AML-193 (cell line): ENCODE results near the gene CEP44.
A peak's percentile ranks its signal among the peaks of the same experiment; 100 is the strongest.
"Not testable (repeated sequence)": the region's sequence is repeated elsewhere in the genome, so short reads cannot be mapped to it uniquely, and the experiment has no call there.

Experiments
- DNase-seq, 2 experiments: peaks; one replicate each; lab custom pipeline; 2025; lab: John Stamatoyannopoulos, UW

The CEP44 gene

DNA sequence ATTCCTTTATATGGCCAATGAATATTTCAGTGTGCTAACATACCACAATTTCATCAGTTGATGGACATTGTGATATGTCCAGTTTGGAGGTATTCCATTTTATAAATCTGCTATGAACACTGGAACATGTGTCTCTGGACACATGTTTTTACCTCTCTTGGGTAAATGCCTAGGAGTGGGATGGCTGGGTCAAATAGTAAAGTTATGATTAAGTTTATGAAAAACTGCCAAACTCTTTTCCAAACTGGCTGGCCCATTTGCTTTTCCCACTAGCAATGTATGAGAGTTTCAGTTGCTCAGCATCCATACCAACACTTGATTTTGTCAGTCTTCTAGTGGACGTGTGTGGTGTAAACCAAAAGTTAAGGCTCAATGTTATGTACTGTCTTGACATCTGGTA lies 40.5 kb downstream of the CEP44 start:
- no peak for DNase-seq

DNA sequence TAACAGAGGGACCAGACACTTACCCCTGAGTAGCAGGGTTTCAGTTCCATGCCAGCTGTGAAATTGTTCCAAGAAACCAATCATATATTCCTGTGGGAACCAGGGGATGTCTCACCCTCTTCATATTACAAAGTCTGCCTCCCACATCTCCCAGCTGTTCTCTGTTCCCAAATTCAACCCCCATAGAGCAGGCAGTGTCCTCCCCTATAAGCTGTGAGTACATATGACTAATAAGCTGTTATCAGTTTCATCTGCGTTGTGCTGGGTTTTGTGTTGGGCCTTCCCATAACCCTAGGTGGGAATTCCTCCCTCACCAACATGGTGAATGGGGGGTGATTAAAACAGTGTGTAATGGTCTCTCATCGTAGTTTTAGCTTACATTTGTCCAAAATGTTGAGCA lies 41.0 kb downstream of the CEP44 start:
- DNase-seq = no peak

DNA sequence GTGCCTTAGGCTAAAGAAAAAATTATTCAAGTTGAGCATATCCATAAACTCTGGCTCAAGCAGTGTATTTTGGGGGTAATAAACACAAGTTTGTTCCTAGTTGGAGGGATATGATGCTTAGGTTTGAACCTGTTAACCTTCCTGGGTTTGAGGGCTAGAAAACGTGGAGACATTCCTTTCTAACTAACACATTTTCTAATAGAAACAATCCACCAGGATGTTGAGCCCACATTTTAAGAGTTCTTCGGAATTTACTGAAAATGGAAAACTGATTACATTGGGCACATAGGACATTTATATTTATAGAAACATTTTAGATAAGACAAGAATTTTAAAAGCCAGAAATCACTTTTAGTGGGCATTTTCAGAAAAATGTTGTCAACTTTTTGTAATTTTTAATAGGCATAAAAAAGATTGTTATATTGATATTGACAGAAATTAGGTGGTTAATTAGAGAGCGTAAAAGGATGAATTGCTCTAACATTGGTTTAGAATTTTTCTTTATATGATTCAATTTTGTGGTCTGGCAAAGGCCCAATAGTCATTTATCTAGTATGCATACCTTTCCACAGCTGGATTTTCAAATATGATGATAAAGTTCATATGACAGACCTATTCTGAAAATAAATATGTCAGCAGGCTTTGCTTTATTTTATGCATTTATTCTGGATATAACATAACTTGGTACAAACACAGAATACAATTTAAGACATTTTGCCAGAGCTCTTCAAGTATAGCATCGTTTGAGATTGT lies 49.2 kb downstream of the CEP44 start:
- DNase-seq = no peak

DNA sequence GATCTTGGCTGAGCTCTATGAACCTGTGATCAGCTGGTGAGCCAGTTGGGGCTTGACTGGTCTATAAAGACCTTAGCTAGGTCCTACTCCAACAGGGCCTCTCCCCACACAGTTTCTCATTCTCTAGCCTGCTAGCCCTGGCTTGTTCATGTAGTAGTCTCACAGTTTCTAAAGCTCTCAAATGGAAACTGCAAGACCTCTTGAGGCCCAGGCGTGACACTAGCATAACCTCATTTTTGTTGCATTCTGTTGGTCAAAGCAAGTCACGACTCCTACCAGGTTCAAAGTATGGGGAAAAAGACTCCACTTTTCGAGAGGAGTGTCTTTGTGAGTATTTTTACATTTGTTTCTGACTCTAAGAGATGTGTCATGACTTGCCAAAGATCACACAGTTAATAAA lies 50.9 kb downstream of the CEP44 start:
- DNase-seq = no peak

DNA sequence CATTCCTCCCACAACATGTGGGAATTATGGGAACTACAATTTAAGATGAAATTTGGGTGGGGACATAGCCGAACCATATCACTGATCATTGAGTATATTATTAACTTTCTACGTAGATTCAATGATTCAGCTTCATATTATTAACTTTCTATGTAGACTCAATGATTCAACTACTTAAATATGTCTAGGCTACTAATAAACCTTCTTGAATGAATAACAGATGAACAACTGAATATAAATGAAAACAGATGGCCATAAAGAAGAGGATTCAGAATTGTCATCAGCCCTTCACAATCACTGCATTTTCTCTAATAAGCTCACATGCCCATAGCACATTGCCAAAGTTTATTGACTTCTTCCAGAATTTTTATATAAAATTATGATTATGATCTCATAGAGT lies 57.0 kb downstream of the CEP44 start:
- no peak for DNase-seq

DNA sequence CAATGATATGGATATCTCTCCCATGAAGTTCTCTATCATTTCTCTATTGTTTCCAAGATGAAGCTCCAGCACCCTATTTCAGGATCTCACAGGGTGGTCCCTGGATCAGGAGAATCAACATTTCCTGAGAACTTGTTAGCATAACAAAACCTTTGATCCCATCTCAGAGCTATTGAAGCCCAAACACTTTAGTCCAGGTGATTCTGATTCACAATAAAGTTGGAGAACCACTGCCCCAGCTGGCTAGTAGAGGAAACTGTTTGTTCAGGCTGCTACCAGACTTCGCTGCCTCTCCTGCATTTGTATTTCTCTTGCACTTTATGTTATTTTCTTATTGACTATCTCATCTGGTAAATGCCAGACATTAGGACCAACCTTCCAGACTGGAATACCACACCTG lies 65.4 kb downstream of the CEP44 start:
- no peak for DNase-seq

DNA sequence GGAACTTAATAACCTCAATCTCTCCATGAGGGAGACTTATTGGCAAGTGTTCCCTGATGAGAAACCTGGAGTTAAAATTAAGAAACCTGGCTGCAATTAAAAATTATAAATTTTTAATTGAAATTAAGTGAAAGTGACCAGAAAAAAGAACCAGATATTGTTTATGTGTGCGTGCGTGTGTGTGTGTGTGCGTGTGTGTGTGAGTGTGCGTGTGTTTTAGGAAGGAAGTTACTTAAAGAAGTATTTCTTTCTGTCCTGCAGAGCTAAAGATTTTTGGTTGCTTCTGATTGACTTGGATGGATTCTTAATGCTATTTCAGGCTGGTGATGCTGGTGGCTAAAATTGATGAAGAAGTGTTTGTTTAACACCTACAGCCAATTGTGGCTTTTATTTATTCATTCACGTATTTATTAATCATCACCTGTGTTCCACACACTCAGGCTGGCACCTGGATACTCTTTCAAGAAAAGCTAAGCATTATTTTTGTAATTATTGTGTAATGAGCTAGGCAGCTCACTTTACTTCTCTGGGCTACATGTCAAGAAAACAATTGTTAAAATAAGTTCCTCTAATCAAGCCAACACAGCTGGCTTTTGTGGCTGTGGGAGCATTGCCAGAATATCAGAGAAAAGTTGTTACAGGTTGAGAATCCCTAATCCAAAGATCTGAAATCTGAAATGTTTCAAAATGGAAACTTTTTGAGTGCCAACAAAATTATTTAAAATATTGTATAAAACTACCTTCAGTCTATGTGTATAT lies 68.5 kb downstream of the CEP44 start:
- no peak for DNase-seq

DNA sequence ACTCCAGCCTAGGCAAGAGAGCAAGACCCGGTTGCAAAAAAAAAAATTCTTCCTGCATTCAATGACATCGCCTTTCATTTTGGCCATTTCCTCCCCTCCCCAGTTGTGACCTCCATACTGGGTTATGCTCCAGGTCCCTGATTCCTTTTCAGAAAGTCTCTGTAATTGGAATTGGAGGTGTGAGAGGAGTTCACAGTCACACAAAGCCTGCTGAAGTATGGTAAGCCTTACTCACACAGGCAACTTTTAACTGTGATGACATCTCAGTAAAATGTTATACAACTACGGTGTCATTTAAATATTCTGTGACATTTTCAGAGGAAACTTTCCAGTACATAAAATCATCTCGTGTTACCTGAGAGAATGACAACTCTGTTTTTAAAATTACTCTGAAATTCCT lies 73.6 kb downstream of the CEP44 start:
- DNase-seq = no peak

DNA sequence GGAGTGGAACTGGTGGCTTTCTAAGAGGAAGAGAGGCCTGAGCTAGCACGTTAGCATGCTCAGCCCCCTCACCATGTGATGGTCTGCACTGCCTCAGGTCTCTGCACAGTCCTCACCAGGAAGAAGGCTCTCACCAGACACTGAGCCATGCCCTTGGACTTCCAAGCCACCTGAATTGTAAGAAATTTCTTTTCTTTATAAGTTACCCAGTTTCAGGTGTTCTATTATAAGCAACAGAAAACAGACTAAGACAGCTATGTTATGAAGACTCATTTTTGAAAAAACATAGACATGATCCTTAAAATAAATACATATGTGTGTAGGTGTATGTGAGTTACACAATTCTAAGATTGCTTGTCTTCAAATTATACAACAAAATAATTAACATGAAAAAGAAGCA lies 74.7 kb downstream of the CEP44 start:
- DNase-seq = no peak

DNA sequence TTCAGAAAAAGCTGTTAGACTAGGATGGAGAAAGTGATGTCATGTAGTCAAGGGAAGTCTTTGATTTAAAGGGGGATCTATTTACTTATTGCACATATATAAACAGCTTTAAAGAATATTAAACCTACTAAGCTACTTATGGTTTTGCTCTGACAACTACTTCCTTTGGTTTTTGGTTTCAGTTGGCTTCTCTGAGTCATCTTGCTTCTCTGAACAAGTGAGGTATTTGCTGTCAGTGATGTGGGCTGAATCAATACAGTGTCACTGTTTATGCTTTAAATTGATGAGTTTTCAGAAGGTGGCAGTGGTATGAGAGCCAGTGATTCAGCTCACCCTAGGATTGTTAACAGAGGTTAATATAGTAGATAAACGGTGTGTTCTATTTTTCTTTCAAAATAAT lies 75.1 kb downstream of the CEP44 start:
- peak in 1 of 2 experiments; percentile 3 for DNase-seq

DNA sequence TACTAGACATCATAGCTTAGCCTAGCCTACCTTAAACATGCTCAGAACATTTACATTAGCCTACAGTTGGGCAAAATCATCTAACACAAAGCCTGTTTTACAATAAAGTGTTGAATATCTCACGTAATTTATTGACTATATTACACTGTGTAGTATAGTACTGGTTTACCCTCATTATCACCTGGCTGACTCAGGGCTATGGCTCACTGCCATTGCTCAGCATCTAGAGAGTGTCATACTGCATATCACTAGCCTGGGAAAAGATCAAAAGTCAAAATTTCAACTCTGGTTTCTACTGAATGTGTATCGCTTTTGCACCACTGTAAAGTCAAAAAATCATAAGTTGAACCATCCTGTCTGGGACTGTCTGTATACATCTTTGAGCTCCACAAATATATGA lies 78.6 kb downstream of the CEP44 start:
- no peak for DNase-seq

DNA sequence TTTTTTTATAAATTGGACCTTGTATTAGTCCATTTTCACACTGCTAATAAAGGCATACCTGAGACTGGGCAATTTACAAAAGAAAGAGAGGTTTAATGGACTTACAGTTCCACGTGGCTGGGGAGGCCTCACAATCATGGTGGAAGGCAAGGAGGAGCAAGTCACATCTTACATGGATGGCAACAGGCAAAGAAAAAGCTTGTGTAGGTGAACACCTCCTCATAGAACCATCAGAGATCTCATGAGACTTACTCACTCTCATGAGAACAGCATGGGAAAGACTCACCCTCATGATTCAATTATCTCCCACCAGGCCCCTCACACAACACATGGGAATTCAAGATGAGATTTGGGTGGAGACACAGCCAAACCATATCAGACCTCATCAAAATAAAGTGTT lies 80.1 kb downstream of the CEP44 start:
- not testable (repeated sequence) for DNase-seq

DNA sequence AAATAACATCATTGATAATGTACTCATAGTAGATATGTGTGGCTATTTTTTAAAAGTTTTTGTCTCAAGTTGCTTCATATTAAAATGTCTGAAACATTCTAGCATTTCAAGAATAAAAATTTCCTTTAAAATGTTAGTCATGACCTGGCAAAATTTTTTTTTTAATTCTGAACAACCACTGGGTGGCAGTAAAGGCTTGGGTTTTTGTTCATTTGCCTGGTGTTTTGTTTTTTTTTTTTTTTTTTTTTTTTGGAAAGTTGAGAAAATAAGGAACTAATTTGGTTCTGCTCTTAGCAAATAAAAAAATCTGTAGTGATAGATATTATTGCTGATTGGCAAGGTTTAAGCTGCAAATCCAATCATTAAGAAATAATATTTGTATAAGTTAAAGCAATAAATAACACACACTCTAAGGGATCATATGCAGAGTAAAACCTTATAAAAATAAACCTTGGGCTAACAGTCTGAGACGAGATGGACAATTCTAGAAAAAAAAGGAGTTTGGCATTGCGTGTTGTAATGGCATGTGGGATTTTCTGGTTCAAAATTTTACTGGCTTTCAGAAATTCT lies 81.4 kb downstream of the CEP44 start:
- DNase-seq = peak; percentile 46 to 49

DNA sequence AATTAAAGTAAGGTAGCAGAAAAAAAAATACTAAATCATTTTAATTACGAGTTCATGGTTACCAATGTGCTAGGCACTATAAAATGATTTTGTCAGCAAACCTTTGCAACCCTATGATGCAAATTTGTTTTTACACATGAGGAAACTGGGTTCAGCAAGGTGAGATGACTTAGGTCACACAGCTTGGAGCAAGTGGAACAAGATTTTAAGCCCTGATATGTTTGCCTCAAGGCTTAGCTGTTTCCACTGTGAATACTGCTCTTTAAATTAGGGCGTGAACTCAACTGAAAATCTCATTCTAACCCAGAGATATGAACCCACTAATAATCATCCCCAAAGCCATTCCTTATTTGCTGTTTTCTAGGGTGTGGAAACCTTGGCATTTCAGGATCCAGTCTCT lies 86.3 kb downstream of the CEP44 start:
- no peak for DNase-seq

DNA sequence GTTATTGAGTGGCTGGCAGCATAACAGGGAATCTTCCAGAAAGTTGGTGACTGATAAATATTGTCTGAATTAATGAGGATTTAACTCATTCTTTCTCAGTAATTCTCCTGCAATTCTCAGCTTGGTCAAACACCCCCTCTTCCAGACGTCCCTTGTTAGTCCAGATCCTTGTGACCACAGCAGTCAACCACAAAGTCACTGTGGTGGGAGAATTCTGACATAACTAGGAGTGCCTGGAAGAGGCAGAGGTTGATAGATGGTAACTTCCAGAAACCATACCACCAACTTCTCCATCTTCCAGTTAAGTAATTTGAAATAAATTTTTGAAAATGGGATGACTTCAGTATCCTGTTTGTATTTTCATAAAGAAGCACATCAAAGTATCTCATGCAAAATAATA lies 90.1 kb downstream of the CEP44 start:
- DNase-seq = no peak

DNA sequence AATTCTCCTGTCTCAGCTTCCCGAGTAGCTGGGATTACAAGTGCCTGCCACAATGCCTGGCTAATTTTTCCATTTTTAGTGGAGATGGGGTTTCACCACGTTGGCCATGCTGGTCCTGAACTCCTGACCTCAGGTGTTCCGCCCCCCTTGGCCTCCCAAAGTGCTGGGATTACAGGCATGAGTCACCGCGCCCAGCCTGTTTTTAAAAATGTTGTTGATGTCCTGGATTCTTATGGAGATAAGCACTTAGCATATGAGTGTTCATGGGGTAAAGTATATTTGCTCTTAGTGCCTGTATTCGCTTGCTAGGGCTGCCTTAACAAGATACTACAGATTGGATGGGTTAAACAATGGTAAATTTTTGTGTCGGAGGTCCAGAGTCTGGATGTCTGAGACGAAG lies 91.7 kb downstream of the CEP44 start:
- DNase-seq = no peak

DNA sequence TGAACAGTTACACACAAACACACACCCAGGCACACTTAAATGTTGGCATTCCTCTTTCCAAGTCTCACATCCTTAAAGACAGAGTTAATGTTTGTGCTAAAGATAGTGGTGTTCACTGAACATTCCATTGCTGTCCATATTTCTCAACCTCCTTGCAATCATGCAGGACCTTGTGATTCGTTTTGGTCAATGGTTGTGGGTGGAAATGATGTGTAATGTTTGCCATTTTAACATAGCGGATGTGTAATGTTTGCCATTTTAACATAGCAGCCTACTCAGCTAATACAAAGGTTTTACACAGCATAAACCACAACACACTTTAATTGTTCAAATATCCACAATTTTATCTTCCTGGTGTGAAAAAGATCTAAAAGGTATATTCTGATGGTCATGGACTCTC lies 93.9 kb downstream of the CEP44 start:
- DNase-seq = no peak

DNA sequence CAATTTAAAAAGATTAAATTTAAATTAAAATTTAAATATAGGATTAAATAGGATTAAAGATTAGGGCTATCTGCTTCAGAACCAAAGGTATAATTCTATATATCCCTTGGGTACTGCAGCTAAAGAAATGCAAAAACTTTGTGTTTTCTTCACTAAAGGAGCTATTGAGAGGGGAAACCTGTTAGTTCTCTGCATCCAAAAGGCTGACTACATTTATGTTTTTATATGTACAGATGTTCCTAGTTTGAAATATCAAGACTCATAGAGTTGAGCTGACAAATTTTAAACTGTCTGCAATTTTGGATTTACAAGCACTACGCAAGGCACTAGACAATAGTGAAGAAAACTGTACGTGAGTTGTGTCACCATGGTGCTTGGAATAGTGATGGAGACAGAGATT lies 95.2 kb downstream of the CEP44 start:
- no peak for DNase-seq

DNA sequence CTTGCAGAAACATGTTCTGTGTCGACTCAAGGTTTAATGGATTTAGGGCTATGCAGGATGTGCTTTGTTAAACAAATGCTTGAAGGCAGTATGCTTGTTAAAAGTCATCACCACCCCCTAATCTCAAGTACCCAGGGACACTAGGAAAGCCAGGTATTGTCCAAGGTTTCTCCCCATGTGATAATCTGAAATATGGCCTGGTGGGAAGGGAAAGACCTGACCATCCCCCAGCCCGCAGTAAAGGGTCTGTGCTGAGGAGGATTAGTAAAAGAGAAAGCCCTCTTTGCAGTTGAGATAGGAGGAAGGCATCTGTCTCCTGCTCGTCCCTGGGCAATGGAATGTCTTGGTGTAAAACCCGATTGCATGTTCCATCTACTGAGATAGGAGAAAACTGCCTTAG lies 96.5 kb downstream of the CEP44 start:
- DNase-seq = not testable (repeated sequence)

DNA sequence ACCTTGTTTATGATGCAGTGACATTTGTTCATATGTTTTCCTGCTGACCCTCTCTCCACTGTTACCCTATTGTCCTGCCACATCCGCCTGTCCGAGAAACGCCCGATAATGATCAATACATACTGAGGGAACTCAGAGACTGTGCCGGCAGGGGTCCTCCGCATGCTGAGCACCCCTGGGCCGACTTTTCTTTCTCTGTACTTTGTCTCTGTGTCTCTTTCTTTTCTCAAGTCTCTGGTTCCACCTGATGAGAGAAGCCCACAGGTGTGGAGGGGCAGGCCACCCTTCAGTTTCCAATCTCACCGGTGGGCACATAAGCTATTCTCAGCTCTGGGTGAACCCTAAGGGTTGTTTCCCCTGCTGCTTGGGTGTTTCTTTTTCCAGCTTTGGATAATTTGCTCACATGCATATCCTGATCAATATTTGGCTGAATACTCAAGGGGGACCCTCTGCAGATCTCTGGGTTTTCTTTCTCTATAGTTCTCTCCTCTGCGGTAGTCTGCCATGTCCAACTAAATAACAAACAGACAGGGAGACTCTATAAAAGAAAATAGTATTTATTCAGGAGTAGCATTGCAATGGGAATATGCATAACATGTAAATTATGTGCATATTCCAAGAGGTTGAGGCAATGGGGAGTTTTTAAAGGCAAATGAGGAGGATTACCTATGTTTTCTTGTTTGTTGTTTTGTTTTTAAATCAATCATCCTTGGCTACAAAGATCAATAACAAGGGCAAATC lies 97.2 kb downstream of the CEP44 start:
- no peak for DNase-seq

DNA sequence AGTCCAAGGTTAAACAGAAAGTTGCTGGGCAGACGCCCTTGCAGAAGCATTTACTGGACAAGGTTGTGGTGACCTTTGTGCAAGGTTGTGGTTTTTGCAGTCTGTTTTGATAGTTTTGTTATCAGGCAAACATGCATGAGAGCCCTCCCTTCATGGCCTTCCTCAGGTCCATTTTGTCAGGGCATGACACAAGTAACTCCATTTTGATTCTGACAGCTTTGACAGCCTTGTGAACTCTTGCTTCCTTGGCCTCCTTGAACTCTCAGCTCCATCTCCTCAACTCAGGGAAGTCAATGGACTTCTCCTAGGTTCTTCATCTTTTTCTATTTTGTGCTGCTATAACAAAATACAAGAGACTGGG lies 97.7 kb downstream of the CEP44 start:
- no peak for DNase-seq
